Astrocyte of the hippocampus (primary cell): ENCODE measurements around the gene HSFX4.
A peak's percentile ranks its signal among the peaks of the same experiment; 100 is the strongest.
"Not testable (repeated sequence)": the region's sequence is repeated elsewhere in the genome, so short reads cannot be mapped to it uniquely, and the experiment has no call there.

Experiments used
- DNase-seq: peaks from one replicate; pipeline ENCODE4 v3.0.0; 2011; ENCODE audit warnings: low read depth, low spot score

Gene HSFX4

GRCh38 chrX:149937871-149938426 is 8.6 kb downstream of the HSFX4 start:
- peak; percentile 24 for DNase-seq

- DNase-seq: peak; percentile 98
Observed at GRCh38 chrX:149938427-149938880, 9.1 kb downstream of the HSFX4 start, which contains the start of gene EOLA2. Gene EOLA2 (minus strand): TSS chrX:149938491. CDS start chrX:149933874, 4,617 bp downstream.

DNA sequence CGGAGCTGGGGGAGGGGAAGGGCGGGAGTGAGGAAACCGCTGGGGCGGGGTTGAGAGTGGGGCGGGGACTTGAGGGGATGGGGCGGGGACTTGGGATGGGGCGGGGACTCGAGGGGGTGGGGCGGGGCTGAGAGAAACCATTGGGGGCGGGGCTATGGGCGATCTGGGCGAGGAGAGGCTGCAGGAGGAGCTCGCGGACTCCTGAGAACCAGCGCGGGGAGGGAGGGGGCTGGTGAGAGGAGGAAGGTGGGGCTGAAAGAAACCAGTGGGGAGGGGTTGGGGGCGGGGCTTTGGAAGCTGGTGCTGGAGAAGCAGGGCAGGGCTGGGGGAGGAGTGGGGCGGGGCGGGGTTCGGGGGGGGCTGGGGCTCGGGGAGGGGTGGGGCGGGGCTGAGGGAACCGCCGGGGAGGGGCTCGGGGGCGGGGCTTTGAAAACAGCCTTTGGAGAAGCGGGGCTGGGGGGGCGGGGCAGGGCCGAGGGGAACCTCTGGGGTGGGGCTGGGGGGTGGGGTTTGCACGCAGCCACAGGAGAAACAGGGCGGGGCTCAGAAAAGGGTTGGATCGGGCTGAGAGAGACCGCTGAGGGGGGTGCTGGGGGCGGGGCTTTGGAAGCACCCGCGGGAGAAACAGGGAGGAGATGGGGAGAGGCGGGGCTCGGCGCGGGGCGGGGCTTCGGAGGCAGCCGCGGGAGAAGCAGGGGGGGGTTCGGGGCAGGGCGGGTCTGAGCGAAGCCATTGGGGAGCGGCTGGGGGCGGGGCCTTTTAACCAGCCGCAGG is 9.7 kb downstream of the HSFX4 start:
- DNase-seq: peak; percentile 96

DNA sequence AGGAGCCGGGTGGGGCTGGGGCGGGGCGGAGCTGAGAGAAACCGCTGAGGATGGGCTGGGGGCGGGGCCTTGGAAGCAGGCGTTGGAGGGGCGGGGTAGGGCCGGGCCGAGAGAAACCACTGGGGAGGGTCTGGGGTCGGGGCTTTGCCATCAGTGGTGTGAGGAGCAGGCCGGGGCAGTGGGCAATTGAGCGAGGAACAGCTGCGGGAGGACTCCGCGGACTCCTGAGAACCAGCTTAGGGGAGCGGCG is 10.2 kb downstream of the HSFX4 start:
- DNase-seq: no peak

- peak; percentile 97 for DNase-seq
Observed at GRCh38 chrX:149939905-149940673, 10.7 kb downstream of the HSFX4 start.

- DNase-seq: not testable (repeated sequence)
Observed at GRCh38 chrX:149940674-149941024, 11.3 kb downstream of the HSFX4 start.

GRCh38 chrX:149945087-149945670 is 15.8 kb downstream of the HSFX4 start:
- not testable (repeated sequence) for DNase-seq

- not testable (repeated sequence) for DNase-seq
Observed at GRCh38 chrX:149945820-149946219, 16.4 kb downstream of the HSFX4 start.

DNA sequence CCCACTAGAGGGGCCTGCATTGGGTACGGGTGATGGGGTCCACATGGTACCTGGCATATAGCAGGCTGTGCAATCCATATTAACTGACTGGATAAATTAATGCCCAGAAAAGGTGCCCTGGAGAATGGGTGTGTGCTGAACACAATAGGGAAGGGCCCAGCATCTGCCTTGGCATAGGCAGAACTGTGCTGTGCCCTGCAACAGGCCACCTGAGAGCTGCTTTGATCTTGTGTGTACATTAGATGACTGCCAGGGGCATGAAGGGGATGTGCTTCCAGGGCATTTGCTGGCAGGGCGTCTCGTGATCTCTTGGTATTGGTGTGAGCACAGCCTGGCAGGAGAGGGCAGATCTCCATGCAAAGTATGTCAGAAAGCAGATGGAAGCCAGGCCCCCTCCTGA is 17.6 kb downstream of the HSFX4 start:
- not testable (repeated sequence) for DNase-seq

DNA sequence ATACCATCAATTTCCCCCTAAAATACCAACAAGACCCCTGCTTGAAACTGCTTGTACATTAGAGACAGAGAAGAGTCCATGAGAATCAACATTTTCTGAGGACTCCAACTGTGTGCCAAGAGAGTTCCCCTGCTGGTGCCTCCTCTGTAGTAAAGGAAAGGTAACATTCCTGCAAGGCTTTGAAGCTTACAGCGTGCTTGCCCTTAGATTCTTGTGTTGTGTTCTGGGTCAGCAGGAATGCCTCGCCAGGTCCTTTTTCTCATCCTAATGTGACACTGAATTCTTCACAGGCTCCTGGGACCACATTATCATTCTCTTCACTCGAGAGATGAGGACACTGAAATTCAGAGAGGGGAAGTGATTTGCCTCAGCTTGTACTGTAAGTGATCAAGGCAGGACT is 18.6 kb downstream of the HSFX4 start:
- no peak for DNase-seq

- no peak for DNase-seq
Observed at GRCh38 chrX:149949743-149950436, 20.5 kb downstream of the HSFX4 start.

DNA sequence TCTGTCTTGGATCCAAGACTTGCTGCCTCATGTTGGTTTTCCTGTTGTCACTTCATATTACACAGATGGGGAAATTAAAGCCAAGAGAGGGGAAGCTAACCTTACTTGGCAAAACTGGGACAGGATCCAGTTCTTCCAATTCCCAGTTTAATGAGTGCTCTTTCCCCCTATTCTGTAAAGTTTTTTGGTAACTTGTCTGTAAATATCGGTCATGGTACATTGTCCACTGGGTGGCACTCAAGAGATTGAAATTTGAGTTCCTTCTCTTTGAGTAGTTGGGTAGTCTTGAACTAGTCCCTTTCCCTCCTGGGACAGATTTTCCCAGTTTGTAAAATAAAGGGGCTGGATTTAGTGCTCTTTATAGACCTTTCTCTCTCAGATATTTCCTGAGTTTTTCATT is 21.3 kb downstream of the HSFX4 start:
- peak; percentile 62 for DNase-seq

DNA sequence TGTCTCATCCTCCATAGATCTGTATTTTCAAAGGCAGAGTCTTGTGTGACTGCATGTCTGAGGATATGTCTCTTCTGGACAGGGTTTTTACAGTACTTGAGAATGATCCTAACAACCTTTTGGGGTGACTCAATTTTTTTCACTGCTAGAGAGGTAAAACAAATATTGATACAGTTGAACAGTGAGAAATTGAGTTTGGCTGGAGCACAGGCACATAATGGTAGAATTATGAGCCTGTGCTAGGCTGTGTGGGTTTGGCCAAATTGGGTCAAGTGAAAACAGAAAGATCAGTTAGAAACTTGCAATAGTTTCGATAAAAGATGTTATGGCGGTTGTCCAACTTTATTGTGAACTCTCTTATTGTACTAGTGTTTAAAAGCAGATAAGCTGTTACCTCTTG is 32.2 kb downstream of the HSFX4 start:
- no peak for DNase-seq

- no peak for DNase-seq
Observed at GRCh38 chrX:149962010-149962409, 32.6 kb downstream of the HSFX4 start.

DNA sequence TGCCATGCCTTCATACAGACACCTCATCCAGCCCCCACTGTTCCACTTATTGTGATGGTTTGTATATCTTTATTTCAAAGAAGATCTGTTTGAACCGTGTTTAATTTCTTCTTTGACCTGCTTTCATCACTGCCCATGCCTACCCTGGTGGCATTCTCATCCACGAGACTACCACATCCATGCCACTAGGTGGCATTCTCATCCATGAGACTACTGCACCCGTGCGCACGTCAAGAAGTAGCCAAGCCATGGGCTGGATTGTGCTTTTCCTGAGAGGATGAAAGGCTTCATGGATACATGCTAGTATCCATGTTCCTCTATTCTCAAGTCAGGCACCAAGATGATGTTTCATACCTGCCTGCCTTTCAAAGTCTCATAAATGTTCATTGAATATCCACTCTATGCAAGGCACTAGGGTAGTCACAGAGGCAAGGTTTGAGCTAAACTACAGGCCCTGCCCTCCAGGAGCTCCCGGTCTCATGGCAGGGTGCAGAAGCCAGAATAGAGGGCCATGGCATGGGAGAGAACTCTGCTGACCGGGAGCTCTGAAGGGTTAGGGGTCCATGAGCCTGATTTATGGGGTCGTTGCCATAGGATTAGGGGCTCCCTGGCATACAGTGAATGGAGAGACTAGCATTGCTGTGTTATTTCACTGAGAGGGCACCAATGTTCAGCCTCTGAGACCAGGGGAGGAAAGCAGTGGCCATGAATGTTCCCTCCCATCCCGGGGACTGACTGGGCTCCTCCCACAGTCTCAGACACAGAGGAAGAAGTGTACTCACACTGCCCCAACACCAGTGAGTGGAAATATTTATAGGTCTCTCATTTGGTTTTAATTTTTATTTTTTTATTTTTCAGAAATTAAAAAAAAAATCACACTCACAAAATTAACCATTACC is 33.7 kb downstream of the HSFX4 start:
- peak; percentile 79 for DNase-seq

DNA sequence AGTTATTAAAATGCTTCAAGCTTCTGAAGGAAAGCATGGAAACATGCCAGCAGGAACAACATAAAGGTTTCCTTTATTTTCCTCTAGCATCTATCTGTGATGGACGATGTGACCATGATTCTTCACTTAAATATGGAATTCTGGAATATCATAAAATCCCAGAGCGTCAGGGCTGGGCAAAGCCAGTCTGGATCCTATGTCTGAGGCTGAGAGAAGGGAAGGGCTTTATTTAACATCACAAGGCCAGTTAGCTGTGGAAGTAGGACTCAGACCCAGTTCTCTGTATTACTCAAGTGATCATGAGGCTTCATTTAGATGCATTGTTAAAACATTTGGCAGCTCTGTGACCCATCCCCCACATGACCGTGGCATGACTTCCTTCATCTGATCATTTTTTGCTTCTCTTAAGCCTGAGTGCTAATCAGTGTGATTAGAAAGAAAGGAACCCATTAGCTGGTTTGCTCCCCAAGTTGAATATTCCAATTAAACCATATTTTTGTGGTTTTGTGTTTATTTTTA is 49.8 kb downstream of the HSFX4 start:
- DNase-seq: no peak
